OCI-M2 (cell line): ENCODE measurements around the gene NAP1L5.

ENCODE experiments used
- DNase-seq: peaks from one replicate; lab custom pipeline; 2025; ENCODE audit not compliant: unreplicated experiment; lab: John Stamatoyannopoulos, UW

Gene NAP1L5, protein sequence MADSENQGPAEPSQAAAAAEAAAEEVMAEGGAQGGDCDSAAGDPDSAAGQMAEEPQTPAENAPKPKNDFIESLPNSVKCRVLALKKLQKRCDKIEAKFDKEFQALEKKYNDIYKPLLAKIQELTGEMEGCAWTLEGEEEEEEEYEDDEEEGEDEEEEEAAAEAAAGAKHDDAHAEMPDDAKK

DNA sequence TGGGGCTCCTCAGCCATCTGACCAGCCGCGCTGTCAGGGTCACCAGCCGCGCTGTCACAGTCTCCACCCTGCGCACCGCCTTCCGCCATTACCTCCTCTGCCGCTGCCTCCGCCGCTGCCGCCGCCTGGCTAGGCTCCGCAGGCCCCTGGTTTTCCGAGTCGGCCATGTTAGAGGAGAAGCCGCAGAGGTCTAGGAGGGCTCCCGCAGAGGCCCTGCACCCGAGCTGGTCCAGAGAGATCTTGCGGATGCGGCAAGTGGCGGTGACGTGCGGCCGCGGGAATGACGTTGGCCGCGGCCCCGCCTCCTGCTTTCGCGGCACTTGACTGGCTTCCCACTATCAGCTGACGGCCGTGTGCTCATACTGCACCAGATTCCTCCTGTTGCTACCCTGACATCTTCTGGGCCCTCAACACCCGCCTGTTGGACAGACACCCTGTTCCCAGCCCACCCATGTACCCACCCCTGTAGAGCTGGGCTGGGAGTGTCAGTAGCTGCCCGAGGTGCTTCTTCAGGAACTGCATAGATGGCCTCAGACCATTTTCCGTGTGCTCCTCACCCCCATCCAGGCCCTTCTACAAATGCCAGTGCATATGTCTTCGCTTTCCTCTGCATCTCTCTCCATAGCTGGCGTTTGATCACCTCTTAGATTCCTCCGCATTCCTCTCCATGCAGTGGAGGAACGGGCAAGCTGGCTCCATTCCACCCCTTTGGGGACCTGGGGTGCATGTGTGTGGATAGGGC lies at the start of gene NAP1L5:
Gene NAP1L5, minus strand, starts transcription at position 242 of the 742 bp plus-strand sequence. Its CDS starts 75 bp downstream, at position 167.
- DNase-seq: no peak

DNA sequence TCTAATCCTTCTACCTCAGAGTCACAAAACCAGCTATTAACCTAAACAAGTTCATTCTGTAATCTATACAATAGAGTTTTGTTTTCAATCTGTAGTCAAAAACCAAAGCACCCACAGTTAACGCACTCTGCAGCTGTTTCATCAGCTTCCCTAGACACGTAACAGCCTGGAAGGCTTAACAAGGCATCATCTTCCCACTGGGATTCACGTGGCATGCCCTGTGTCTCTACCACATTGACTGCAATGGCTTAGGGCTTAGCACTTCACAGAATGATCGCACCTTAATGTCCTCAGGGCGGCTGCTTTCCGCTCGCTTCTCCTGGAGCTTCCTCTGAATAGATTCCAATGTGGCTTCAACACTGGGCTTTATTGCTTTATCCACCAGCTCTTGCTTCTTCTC lies 49.7 kb upstream of the NAP1L5 start:
- no peak for DNase-seq

DNA sequence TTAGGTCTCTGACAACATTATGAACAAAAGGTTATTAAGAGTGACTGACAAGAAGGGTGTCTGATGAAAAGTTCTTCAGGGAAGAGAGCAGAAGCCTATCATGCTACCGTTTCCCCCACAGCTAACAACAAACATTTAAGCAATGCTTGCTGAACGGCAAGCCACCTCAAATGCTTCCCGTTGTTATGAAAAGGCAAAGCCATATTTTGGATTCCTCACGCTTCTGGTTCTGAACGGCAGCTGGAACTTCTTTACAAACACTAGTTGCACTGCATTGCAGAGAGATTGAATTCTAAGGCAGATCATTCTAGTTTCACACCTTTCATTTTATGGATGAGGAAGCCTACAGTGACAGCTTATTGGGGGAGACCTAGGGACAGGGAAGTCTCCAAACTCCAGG lies 48.6 kb upstream of the NAP1L5 start:
- DNase-seq: no peak

GRCh38 chr4:88745581-88746163 lies 48.0 kb upstream of the NAP1L5 start:
- DNase-seq: no peak

- no peak for DNase-seq
Observed at GRCh38 chr4:88745175-88745574, 47.5 kb upstream of the NAP1L5 start.

DNA sequence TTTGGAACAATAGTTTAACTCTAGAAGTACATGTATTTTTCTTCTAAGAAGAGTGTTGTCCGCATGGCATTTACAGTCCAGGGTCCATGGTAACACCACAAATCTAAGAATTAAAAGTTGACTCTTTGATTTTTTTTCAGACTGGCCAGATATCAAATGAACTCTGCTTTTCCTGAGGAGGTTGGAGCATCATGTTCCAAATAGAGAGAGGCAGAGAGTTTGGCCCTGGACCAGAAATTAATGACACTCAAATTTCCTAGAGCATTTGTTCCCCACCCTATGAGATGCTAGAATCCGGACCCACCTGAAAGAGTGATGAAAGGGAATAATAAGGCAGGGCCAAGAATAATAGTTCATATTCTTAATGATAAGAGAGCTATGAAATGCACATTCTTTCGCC lies 47.0 kb upstream of the NAP1L5 start:
- DNase-seq: no peak

DNA sequence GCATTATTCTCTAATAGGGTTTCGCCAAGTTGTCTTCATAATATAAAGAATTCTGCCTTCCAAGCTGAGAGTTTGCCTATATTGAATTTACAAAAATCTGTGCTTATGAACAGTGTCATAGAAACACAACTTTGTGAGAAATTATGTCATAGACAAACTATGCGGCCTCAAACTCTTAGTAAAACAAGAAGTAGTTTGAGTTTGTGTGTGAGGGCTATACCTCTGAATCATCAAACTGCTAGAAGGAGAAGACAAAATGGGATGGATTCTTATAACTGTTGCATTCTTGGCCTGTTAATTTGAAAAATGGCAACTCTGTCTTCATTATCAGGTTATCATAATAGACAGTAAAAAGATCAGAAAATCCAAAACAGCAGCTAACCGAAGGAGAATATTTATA lies 46.1 kb upstream of the NAP1L5 start:
- no peak for DNase-seq

DNA sequence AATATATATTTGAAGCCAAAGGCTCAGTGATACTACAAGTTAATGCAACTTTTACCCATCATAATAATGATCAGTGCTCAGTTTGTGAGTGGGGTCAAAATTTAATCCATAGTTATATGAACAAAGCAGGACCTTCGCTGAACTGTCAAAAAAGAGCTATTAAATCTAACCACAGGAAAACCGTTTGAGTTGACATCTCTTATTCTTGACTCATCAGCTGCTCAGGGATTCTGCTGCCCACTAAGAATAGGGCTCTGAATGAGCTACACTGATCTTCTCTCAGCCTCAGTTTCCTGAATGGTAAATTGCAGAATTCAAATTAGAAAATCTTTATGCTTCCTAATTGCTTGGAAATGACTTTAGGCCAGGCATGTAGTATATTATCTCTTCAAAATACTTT lies 44.9 kb upstream of the NAP1L5 start:
- no peak for DNase-seq

GRCh38 chr4:88738180-88738579 lies 40.6 kb upstream of the NAP1L5 start:
- no peak for DNase-seq

- no peak for DNase-seq
Observed at GRCh38 chr4:88737307-88737941, 39.8 kb upstream of the NAP1L5 start.

DNA sequence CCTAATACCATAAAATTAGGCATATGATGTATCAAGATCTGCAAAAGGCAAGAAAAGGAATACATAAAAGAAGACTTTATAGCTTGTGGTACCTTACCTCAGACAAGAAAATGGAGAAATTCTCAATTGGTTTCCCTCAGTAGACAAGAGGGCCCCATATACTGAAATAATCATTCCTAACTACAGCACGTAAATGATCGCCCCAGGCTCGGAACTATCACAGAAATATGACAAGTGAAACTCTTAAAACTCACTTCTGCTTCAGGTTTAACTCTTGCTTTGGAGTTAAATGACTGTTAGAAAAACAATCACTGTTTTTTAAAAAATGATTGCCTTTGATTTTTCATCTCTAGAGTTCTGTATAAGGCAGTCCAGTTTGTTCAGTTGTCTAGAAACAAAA lies 38.6 kb upstream of the NAP1L5 start:
- no peak for DNase-seq

- DNase-seq: no peak
Observed at GRCh38 chr4:88735564-88735963, 37.9 kb upstream of the NAP1L5 start.

GRCh38 chr4:88734403-88734949 lies 36.8 kb upstream of the NAP1L5 start:
- DNase-seq: no peak

DNA sequence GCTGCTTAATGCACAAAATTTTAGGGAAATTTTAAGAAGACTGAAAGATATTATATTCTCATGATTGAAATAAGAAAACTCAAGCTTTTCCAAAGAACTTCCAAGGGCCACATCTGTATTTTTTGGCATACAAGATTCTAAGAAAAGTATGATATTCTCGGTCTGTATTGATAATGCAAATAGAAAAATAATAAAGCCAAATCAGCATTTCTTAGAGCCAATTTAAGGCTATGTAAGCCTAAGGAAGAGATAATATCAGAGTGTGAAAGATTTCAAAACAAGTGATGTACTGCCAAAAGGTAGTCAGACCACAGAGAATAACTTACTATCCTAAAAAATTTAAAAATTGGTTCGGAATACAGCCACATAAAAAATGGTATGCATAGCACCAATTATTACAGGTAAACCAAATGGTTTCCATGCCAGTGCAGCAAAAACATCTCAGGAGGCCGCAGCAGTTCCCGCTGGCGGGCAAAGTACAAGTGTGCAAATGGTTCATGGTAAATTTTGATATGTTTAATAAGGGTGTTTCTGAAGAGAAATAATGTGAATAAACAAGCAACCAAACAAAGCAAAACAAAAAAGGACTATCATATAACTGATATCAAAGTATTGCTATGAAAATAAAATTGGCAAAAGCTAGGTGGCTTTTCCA lies 35.2 kb upstream of the NAP1L5 start:
- no peak for DNase-seq

DNA sequence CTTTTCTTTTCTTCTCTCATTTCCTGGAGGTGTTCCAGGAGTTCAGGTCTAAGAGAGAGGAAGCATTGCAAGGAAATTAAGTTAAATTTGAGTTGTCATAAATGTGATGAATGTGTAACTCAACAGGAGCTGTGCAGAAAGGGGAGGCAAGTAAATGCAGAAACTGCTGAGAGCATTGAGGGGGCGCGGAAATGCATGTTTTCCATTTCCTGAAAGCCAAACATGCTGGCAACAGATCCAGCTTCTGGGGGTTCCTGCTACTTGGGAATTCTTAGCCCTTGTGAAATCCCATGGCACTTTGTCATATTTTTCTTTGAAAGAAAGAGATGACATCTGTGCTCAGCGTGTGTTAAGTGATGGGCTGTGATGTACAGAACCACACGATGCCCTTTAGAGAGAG lies 33.8 kb upstream of the NAP1L5 start:
- no peak for DNase-seq

- DNase-seq: no peak
Observed at GRCh38 chr4:88730811-88731210, 33.2 kb upstream of the NAP1L5 start.

DNA sequence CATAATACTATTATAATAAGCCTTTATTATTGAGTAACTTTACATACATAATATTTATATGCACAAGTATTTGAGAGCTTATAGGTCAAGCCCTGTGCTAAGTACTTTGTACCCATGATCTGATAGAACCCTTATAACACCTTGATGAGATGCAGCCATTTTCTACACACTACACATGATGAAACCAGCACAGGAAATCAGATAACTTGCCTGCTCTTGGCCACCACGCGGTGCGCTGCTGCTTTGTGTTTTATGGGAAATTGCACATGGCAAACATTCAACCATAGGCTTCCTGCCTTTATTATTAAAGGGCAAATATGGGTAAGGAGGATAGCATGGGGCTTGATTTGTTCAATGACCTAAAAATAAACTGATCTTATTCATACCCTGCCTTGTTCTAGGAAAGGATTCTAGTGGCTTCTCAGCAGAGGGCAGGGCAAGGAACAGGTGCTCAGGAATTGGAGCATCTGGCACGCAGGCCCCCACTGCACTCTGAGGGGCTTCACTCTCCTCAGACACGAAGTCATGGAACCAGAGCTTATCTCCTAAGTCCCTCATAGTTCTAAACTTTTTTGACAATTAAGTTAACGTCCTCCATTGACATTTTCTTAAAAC lies 31.6 kb upstream of the NAP1L5 start:
- no peak for DNase-seq

DNA sequence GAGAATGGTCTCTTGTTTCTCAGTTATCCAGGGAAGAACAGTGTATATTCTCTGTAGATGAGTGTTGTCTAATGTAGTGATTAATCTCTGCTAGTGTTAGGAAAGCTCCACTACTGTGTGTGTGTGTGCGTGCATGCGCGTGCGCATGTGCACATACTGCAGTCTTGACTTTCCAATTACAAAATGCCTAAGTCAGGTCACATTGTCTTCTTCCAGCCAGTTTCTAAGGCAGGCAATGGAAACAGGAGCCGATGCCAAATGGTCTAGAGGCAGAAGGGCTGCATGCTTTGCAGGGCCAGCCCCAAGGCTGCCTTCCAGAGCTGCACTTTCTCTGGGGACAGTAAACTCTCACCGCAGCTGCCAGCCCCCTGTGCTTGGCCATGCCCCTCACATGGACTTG lies 30.5 kb upstream of the NAP1L5 start:
- DNase-seq: no peak

- DNase-seq: no peak
Observed at GRCh38 chr4:88725986-88726385, 28.4 kb upstream of the NAP1L5 start.

DNA sequence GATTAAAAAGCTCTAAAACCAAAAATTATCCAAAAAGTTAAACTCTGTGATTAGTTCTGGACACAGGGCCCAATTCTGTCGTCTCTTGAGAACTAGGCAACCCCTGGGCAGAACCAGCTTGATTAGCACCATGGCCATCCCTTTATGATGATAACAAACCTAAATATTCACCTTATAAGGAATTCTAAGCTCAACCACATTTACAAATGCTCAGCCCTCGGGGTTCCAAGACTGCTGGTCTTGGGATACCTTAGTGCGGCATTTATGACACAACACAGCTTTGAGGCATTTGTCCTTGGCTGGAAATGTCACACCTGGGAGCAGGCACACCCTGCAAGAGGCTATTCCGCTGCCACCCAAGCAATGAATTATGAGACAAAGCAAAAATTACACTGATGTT lies 27.5 kb upstream of the NAP1L5 start:
- no peak for DNase-seq

- no peak for DNase-seq
Observed at GRCh38 chr4:88724406-88724805, 26.8 kb upstream of the NAP1L5 start.
